ENCODE results near the gene DCST1. TPM values are rescaled to one million over a fixed set of nuclear protein-coding genes. Genes with fewer than 3 reads are reported as not detected.

Gene DCST1
- total RNA-seq, 1 donor from 2014 or later, result not detected

GRCh38 chr1:155017041-155017945, 16.3 kb upstream of the DCST1 start:
- TF ChIP-seq CTCF (conservative IDR thresholded peaks at IDR 0.05), result peak; percentile 99
- H3K27me3 Mint-ChIP-seq (ENCODE audit: low read depth), result no peaks in the 10 kb centered on the region
- no peaks in the 10 kb centered on the region for H3K9me3 Mint-ChIP-seq
- no peaks in the 10 kb centered on the region for H3K36me3 Mint-ChIP-seq (ENCODE audit: low read depth)
- H3K4me3 Mint-ChIP-seq, result peak overlapping the region; percentile 71
- H3K4me1 Mint-ChIP-seq, result peaks cover 29% of the 10 kb centered on the region
- peak; percentile 85 for DNase-seq (ENCODE audit: low read depth, low spot score)
- H3K27ac Mint-ChIP-seq (ENCODE audit: unreplicated experiment), result no peak overlapping the region

- DNase-seq (ENCODE audit: low read depth, low spot score), result no peak
- H3K27ac Mint-ChIP-seq (ENCODE audit: unreplicated experiment), result no peak overlapping the region
Observed at GRCh38 chr1:155017946-155018316, 15.7 kb upstream of the DCST1 start.

GRCh38 chr1:155018617-155019348, 14.8 kb upstream of the DCST1 start:
- no peaks in the 10 kb centered on the region for H3K36me3 Mint-ChIP-seq (ENCODE audit: low read depth)

More at GRCh38 chr1:155017946-155018316, 15.7 kb upstream of the DCST1 start:
- Mint-ChIP-seq H3K4me1 (peaks cover 22% of the 10 kb centered on the region), H3K27me3 (ENCODE audit: low read depth) (no peaks in the 10 kb centered on the region), H3K4me3 (peak overlapping the region; percentile 57), H3K36me3 (ENCODE audit: low read depth) (no peaks in the 10 kb centered on the region), H3K9me3 (no peaks in the 10 kb centered on the region)
- no peak for TF ChIP-seq CTCF (conservative IDR thresholded peaks at IDR 0.05)

GRCh38 chr1:155019377-155020245, 14.0 kb upstream of the DCST1 start:
- peak overlapping the region; percentile 20 for H3K4me3 Mint-ChIP-seq
- H3K27ac Mint-ChIP-seq (ENCODE audit: unreplicated experiment), result no peak overlapping the region
- peaks cover 20% of the 10 kb centered on the region for H3K4me1 Mint-ChIP-seq
- DNase-seq (ENCODE audit: low read depth, low spot score), result no peak
- no peaks in the 10 kb centered on the region for H3K27me3 Mint-ChIP-seq (ENCODE audit: low read depth)
- H3K36me3 Mint-ChIP-seq (ENCODE audit: low read depth), result no peaks in the 10 kb centered on the region
- TF ChIP-seq CTCF (conservative IDR thresholded peaks at IDR 0.05), result no peak
- H3K9me3 Mint-ChIP-seq, result no peaks in the 10 kb centered on the region

More at GRCh38 chr1:155018617-155019348, 14.8 kb upstream of the DCST1 start:
- no peak overlapping the region for H3K4me3 Mint-ChIP-seq
- peak overlapping the region; percentile 30 for H3K27ac Mint-ChIP-seq (ENCODE audit: unreplicated experiment)
- DNase-seq (ENCODE audit: low read depth, low spot score), result no peak
- no peak for TF ChIP-seq CTCF (conservative IDR thresholded peaks at IDR 0.05)
- H3K27me3 Mint-ChIP-seq (ENCODE audit: low read depth), result no peaks in the 10 kb centered on the region
- no peaks in the 10 kb centered on the region for H3K9me3 Mint-ChIP-seq
- H3K4me1 Mint-ChIP-seq, result peaks cover 20% of the 10 kb centered on the region

Measured in neural crest cell (in vitro differentiated cells).